ENCODE measurements around the gene TMEM92.

DNA sequence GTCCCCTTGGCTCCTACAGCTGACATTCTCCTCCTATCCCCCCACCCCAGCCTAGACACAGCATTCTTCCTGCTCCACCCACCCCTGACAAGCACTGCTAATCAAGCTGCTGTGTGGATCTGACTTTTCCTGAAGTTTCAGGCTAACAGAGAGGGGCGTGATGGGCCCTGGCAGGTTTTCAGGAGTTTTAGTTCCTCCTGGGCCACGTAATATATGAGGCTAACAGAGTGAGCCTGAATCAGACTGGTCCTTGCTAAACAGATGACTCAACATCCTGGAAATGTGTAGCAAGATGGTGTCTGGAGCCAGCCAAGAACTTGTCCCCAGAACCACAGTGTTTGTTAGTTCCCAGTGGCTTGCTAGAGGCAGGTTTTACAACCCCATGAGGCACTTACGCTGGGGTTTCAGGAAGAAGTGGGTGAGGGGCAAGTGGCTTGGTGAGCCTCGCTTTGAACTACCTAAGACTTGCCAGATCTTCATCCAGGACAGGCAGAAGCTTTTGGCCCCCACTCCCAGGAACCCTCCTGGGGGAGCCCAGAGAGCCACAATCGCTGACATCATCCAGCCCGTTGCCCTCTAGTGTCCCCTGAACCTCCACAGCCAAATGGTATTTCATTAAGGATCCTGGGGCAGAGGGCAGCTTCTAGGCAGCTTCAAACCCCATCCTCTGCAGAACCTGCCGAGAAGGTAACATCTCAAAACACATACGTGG is 15.9 kb downstream of the TMEM92 start:
- TF ChIP-seq, protein P1, sequence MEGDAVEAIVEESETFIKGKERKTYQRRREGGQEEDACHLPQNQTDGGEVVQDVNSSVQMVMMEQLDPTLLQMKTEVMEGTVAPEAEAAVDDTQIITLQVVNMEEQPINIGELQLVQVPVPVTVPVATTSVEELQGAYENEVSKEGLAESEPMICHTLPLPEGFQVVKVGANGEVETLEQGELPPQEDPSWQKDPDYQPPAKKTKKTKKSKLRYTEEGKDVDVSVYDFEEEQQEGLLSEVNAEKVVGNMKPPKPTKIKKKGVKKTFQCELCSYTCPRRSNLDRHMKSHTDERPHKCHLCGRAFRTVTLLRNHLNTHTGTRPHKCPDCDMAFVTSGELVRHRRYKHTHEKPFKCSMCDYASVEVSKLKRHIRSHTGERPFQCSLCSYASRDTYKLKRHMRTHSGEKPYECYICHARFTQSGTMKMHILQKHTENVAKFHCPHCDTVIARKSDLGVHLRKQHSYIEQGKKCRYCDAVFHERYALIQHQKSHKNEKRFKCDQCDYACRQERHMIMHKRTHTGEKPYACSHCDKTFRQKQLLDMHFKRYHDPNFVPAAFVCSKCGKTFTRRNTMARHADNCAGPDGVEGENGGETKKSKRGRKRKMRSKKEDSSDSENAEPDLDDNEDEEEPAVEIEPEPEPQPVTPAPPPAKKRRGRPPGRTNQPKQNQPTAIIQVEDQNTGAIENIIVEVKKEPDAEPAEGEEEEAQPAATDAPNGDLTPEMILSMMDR (conservative IDR thresholded peaks at IDR 0.05; ENCODE audit: low read length), result no peak
- TF ChIP-seq EZH2phosphoT487 (IDR thresholded peaks at IDR 0.05; ENCODE audit: borderline replicate concordance), result no peak

All from Loucy (cell line).